IMR-90 (cell line): ENCODE results near the gene CRACDL.

ENCODE experiments used
- BHLHE40 ChIP-seq: fragments of 150-350 bp; IDR thresholded peaks from 2 replicates; pipeline ENCODE4 v1.6.1; 2016; ENCODE audit warnings: mild to moderate bottlenecking, low read depth, low read length
- RCOR1 ChIP-seq: IDR thresholded peaks from 2 replicates; pipeline ENCODE4 v1.6.1; 2012; ENCODE audit warnings: mild to moderate bottlenecking, low read length, improper control_type of control experiment; ENCODE audit not compliant: insufficient replicate concordance
- TF ChIP-seq, protein P1 (sequence below): conservative IDR thresholded peaks from 2 replicates; pipeline ENCODE4 v1.5.1; 2012; ENCODE audit warnings: mild to moderate bottlenecking, low read depth, low read length, improper control_type of control experiment

DNA sequence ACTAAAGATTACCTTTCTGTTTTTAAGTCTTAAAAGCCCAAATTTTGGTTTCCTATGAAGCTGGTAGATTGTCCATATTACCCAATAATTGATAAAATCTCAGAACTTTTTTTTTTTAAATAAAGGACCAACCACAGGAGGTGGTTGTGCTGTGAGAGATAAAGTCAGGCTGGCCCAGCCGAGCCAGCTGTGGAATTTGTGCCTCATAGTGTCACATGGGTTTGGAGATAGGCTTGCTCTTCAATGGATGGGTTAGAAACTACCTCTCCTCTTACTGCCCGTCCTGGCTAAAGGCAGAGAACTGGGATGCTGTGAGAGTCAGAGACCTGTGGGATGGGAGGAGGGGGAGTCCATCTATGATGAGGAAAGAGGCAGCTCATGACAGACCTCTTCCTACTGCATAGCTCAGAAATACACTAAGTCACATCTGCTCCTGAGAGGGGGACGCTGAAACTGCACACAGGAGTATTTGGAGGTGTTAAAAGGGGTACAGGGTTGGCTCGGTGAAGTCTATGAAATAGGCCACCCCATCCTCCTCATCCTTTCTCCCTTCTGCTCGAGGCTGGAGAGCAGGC, 105.4 kb downstream of the CRACDL start:
- TF ChIP-seq, protein P1, sequence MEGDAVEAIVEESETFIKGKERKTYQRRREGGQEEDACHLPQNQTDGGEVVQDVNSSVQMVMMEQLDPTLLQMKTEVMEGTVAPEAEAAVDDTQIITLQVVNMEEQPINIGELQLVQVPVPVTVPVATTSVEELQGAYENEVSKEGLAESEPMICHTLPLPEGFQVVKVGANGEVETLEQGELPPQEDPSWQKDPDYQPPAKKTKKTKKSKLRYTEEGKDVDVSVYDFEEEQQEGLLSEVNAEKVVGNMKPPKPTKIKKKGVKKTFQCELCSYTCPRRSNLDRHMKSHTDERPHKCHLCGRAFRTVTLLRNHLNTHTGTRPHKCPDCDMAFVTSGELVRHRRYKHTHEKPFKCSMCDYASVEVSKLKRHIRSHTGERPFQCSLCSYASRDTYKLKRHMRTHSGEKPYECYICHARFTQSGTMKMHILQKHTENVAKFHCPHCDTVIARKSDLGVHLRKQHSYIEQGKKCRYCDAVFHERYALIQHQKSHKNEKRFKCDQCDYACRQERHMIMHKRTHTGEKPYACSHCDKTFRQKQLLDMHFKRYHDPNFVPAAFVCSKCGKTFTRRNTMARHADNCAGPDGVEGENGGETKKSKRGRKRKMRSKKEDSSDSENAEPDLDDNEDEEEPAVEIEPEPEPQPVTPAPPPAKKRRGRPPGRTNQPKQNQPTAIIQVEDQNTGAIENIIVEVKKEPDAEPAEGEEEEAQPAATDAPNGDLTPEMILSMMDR: no peak
- TF ChIP-seq RCOR1: no peak
- TF ChIP-seq BHLHE40: no peak
